HG03175 (cell line): ENCODE results near the gene NRG3.

ENCODE experiments used
- ATAC-seq: cut with Tn5 transposase; IDR thresholded peaks from one replicate; pipeline ENCODE4 v1.9.1; 2021; ENCODE audit warnings: mild to moderate bottlenecking, moderate library complexity; ENCODE audit not compliant: unreplicated experiment

NRG3 gene

GRCh38 chr10:82757901-82758300, 882.9 kb downstream of the NRG3 start:
- no peak for ATAC-seq

GRCh38 chr10:82759050-82759449, 884.1 kb downstream of the NRG3 start:
- no peak for ATAC-seq

- no peak for ATAC-seq
These were observed 887.6 kb downstream of the NRG3 start for GRCh38 chr10:82762641-82763040.

GRCh38 chr10:82768040-82768439, 893.0 kb downstream of the NRG3 start:
- no peak for ATAC-seq

- no peak for ATAC-seq
These were observed 903.9 kb downstream of the NRG3 start for GRCh38 chr10:82778908-82779307.

- no peak for ATAC-seq
These were observed 921.5 kb downstream of the NRG3 start for GRCh38 chr10:82796510-82796909.

GRCh38 chr10:82801289-82801688, 926.3 kb downstream of the NRG3 start:
- ATAC-seq, result no peak

GRCh38 chr10:82811621-82812020, 936.6 kb downstream of the NRG3 start:
- ATAC-seq, result no peak

- no peak for ATAC-seq
These were observed 938.9 kb downstream of the NRG3 start for GRCh38 chr10:82813856-82814255.

GRCh38 chr10:82814635-82815034, 939.6 kb downstream of the NRG3 start:
- ATAC-seq, result no peak

GRCh38 chr10:82815680-82816079, 940.7 kb downstream of the NRG3 start:
- ATAC-seq, result no peak

- ATAC-seq, result no peak
These were observed 942.9 kb downstream of the NRG3 start for GRCh38 chr10:82817676-82818422.

- ATAC-seq, result no peak
These were observed 946.0 kb downstream of the NRG3 start for GRCh38 chr10:82821043-82821442.

- ATAC-seq, result no peak
These were observed 951.1 kb downstream of the NRG3 start for GRCh38 chr10:82826132-82826531.

- no peak for ATAC-seq
These were observed 952.9 kb downstream of the NRG3 start for GRCh38 chr10:82827901-82828300.

GRCh38 chr10:82847242-82847641, 972.2 kb downstream of the NRG3 start:
- ATAC-seq, result no peak

- ATAC-seq, result no peak
These were observed 975.2 kb downstream of the NRG3 start for GRCh38 chr10:82850191-82850590.

GRCh38 chr10:82856957-82857613, 982.1 kb downstream of the NRG3 start:
- ATAC-seq, result no peak

- ATAC-seq, result no peak
These were observed 986.9 kb downstream of the NRG3 start for GRCh38 chr10:82861889-82862288.

- ATAC-seq, result no peak
These were observed 990.4 kb downstream of the NRG3 start for GRCh38 chr10:82865366-82865765.

- ATAC-seq, result no peak
These were observed 991.5 kb downstream of the NRG3 start for GRCh38 chr10:82866424-82867020.

- ATAC-seq, result no peak
These were observed 992.1 kb downstream of the NRG3 start for GRCh38 chr10:82867056-82867455.
